ENCODE measurements around the gene ANO3.

GRCh38 chr11:26580929-26581328, 249.0 kb downstream of the ANO3 start:
- TF ChIP-seq, protein P1, sequence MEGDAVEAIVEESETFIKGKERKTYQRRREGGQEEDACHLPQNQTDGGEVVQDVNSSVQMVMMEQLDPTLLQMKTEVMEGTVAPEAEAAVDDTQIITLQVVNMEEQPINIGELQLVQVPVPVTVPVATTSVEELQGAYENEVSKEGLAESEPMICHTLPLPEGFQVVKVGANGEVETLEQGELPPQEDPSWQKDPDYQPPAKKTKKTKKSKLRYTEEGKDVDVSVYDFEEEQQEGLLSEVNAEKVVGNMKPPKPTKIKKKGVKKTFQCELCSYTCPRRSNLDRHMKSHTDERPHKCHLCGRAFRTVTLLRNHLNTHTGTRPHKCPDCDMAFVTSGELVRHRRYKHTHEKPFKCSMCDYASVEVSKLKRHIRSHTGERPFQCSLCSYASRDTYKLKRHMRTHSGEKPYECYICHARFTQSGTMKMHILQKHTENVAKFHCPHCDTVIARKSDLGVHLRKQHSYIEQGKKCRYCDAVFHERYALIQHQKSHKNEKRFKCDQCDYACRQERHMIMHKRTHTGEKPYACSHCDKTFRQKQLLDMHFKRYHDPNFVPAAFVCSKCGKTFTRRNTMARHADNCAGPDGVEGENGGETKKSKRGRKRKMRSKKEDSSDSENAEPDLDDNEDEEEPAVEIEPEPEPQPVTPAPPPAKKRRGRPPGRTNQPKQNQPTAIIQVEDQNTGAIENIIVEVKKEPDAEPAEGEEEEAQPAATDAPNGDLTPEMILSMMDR (conservative IDR thresholded peaks at IDR 0.05; ENCODE audit: low read depth in 2 of 2): no peak
- TF ChIP-seq EZH2phosphoT487 (IDR thresholded peaks at IDR 0.05; ENCODE audit: unreplicated experiment) (no peak), POLR2AphosphoS5 (IDR thresholded peaks at IDR 0.05; ENCODE audit: low read depth) (no peak), CREB1 (CRISPR knock-in tag; IDR thresholded peaks at IDR 0.05; ENCODE audit: low read depth) (no peak), STAT1 (IDR thresholded peaks at IDR 0.05; ENCODE audit: unreplicated experiment) (no peak)

All from GM23338 (cell line).